Stimulated activated CD8-positive, alpha-beta memory T cell treated with anti-CD3 and anti-CD28 coated beads, Interleukin-7, amount 100 ng/mL, for 48 hours (primary cell): ENCODE data around the gene CAMTA1.

Experiments
- DNase-seq, 2 donors: peaks; one replicate each; pipeline ENCODE4 v3.0.0-alpha.2; 2020; ENCODE audit warnings: low read depth in 1 of 2; ENCODE audit errors: extremely low read depth in 1 of 2

Gene CAMTA1

GRCh38 chr1:7667159-7667558 lies 881.9 kb downstream of the CAMTA1 start:
- no peak for DNase-seq

DNA sequence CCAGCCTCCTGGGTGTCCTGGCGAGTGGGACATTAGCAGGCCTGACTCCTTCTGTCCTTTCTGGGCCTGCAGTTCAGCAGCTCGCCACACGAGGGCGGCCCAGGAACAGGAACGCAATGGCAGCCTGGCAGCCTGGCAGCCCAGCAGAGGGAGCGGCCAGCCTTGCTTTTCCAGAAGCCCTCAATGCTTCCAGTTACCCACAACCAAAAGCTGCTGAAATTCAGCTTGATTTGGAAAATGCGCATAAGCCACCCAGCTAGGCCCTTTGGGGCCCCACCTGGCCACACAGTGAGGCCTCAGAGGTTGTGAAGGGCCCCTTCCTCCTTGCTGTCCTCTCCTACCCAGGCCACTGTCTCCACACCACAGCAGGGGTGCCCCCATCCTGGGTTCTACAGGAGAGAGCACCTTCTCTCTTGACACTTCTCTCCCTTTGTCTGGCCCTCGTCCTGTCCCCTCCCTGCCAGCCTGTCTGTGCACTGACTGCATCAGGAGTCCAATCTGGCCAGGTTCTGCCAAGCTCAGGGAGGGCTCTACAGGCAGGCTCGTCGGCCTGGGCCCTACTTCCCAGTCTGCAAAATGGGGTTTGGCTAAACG lies 882.5 kb downstream of the CAMTA1 start:
- DNase-seq: peak; percentile 65 to 66

DNA sequence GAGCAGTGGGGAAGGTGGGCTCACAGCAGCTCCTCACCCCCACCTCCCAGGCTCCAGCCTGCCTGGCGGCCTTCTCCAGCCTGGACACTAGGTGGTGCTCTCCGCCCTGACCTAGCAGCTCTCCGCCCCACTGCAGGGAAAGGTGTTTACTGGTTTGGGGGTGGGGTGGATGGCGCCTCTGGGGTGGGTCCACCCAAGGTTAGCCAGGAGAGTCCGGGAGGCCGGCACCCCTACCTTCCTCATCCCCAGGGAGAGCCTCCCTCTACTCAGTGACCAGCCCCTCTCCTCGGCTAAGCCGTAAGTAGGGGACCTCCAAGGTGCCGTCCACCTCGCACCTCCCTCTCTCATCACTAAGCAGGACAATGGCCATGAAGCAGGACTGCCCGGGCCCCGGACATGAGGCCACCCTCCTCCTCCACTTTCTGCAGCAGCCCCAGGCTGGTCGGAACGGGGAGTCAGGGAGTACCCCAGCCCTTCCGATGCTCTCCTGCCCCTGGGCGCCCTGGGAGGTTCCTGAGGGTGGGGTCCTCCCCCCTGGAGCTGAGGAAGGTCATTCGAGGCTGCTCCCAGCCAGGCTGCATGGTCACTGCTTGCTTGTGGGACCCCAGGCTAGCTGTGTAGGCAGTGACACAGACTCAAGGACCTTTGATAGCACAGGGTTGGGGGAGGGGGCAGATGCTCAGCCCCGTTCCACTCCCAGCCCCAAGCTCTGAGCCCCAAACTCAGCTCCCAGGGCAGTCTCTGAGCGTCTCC lies 884.5 kb downstream of the CAMTA1 start:
- DNase-seq: peak in 1 of 2 donors; percentile 39

- DNase-seq: no peak
Measured at GRCh38 chr1:7670334-7671145, 885.3 kb downstream of the CAMTA1 start.

- DNase-seq: no peak
Measured at GRCh38 chr1:7671146-7671465, 885.9 kb downstream of the CAMTA1 start.

DNA sequence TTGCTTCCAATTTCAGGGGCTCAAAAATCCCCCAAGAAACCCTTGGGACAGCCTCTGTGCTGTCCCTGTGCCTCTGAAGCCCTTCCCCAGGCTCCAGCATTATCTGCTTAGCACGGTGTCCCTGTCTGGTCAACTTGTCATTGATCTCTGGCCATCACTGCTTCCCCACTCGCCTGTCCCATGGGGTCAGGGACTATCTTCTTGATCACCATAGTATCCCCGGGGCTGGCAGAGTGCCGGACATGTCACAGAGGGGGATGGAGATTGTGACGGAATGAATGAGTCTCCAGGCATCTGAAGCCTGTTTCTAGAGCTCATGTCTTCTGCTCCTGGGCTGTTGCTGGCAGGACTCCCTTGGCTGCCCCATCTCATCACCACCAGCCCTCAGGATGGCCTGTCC lies 886.4 kb downstream of the CAMTA1 start:
- no peak for DNase-seq

DNA sequence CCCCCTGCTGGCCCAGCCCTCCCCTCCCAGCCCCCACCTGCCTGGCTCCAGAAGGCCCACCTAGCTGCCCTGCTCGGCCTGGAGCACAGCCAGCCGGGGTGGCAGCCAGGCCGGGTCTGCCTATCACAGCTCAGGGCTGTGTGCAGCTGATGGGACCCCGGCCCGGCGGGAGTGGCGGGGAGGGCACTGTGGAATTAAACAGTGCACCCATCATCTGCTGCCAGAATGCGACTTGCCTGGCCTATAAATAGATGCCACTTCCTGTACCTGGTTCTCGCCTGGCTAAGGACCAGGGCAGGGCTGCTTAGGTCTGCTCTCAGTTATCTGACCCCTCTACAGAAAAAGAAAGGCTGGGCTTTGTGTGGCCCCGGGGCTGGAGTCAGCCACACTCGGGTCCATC lies 887.6 kb downstream of the CAMTA1 start:
- DNase-seq: no peak

- DNase-seq: no peak
Measured at GRCh38 chr1:7674972-7675371, 889.7 kb downstream of the CAMTA1 start.

DNA sequence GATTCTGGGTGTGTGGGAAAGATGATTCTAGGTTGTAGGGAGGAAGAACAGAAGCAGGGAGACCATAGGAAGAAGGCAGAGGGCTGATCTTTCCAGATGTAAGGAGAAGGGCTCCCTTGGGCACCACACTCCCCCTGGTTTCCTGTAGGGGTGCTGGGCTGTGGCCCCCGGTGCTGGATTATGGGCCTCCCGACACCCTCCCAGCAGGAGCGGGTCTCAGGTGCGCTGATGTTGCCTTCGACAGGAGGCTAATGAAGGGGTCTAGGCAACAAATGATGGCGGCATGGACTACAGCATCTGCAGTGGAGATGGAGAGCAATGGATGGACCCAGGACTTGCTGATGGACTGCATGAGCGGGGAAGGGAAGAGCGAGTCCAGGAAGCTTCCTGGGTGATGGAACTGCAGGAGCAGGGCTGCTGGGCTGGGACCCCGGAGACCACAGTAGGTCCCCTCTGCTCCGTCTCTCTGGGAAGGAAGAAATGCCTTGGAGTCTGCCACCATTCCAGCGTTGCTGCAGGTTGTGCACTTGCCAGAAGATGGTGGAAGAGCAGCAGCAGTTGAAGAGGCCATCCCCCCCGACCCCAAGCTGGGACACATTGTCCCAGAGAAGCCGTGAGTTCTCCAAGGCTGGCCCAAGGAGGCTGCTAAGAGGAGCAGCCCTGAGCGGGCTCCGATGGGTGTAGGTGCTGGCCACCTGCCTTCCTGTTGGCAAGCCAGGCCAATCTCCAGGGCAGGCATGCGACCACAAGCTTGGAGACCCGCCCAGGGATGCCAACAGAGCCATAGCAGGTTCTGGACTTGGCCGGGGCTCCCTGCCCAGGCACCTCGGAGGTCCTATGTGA lies 890.4 kb downstream of the CAMTA1 start:
- DNase-seq: no peak

DNA sequence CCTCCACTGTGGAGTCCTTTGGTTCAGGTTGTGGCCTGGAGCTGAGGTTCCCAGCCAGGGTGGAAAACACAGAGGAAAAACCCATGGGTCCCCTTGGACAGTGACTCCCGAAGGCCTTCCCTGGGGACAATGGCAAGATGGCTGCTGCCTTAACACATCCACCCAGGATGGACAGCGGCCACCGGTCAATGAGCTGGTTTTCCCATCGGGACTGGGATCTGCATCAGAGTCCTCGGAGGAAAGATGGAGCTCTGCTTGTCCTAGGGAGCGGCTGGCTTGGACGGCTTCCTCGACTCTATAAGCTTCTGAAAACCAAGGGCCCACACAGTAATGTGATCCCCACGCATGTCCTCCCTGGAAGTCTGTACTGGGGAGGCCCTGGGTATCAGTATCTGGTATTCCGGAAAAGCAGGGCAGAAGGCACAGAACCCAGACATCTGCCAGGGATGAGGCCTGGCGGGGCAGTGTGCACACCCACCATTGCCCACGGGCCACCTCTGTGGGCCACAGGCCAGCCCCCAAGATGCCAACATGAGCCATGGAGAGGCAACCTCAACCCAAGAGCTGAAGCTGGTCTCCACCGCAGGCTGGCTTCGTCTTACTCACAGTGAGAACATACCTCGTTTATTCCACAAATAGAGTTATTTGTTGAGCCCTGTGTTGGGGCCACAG lies 891.2 kb downstream of the CAMTA1 start:
- DNase-seq: no peak

DNA sequence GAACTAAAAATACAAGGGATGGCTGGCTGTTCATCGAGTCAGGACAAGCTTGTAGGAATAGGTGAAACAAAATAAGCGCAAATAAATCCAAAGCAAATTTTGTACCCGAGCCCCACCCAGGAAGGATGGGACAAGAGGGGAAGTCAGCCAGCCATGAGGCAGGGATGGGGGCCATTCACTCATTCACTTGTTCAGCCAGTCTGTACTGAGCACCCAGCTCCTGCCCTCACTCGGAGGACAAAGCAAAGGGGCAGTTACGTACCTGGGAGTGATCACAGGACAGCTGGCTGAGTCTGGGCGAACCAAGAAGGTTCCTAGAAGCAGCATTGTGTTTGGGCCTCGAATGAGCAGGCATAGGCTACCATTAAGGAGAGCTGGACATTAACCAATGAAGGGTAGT lies 891.9 kb downstream of the CAMTA1 start:
- DNase-seq: no peak

GRCh38 chr1:7677815-7678214 lies 892.6 kb downstream of the CAMTA1 start:
- DNase-seq: no peak

DNA sequence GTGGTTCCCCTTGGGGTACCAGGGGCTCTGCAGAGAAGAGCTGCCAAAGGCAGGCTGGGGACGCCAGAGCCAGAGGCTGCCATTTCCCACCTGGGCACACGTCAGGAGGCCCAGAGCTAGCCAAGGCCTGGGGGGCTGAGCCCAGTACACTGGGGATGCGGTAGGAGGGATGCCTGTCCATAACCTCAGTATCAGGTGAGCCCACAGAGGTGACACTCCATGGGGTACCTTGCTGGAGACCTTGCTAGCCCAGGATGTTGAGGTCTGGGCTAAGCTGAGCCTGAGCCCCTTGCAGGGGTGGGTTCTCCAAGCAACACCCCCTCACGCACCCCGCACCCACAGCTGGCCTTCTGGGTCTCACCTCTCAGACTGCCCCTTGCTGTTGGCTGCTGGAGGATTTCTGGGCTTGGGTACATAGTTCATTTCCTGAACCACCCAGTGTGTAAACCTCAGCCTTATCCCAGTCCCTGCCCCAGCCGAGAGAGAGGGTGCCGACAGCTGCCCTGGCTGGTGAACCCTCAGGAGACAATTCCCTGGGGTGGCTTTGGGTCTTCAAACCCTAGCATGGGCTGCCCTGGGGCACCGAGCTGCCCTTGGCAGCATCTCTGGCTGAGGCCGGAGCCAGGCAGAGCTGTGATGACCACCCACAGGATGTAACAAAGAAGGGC lies 893.4 kb downstream of the CAMTA1 start:
- no peak for DNase-seq

DNA sequence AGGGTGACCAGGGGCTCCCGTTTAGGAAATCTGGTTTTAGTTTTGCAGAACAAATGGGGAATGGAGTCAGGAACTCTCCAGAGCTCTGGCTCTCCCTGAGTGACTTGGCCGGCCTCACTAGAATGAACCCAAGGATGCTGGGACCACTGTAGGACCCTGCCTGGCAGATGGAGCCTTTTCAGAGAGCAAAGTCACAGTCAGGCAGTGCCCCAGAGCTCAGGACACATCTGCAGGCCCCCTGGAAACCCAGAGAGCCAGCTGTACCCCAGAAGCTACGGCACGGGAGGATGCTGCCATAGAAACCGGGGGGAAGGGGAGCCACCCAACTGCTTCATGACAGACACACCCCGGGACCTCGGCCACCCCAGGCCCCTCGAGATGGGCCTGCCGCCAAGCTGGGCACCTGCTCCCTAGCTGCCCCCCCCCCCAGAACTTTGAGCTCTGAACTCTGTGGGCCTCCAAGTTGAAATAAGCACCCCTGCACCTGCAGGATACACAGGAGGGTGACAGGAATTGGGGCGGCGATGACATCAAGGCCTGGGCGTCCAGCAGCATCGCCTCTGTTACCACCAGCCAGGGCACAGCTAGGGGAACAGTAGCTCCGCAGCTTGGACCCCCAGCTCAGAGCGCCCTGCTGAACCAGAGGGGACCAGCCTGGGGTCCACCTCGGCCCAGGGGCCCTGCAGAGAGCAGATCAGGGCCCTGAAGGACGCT lies 894.1 kb downstream of the CAMTA1 start:
- DNase-seq: no peak

- DNase-seq: no peak
Measured at GRCh38 chr1:7679873-7680206, 894.6 kb downstream of the CAMTA1 start.

DNA sequence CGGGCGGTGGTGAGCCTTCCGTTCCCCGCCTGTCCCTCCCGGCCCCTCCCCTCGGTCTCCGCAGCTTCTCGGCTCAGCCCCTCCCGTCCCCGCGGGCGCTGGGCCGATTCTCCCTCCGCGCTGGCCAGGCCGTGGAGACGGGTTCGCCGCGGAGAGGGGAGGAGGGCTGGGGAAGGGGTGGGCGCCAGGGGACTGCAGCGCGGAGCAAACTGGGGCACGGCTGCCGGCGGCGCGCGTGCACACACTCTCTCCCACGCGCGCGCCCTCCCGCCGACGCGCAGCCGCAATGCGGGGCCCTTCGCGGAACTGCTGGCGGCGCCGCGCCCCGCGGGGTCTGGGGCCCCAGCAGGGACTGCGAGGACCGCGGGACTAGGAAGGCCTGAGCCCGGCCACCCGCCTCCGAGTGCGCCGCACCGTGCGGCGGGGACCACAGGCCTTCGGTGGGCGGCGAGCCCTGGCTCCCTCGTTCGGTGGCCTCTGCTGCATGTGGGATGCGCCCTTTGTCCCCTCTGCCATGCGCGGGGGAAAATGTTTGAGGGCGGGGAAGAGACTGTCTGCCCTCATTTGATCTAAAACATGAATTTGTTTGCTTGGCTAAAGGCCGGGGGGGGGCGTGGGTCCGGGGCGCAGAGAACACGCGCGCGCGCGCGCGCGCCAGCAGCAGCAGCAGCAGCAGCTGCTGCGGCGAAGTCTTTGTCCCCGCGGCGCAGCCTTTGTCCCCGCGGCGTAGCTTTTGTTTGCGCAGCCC lies 895.1 kb downstream of the CAMTA1 start:
- no peak for DNase-seq

- DNase-seq: no peak
Measured at GRCh38 chr1:7680955-7681268, 895.7 kb downstream of the CAMTA1 start.

DNA sequence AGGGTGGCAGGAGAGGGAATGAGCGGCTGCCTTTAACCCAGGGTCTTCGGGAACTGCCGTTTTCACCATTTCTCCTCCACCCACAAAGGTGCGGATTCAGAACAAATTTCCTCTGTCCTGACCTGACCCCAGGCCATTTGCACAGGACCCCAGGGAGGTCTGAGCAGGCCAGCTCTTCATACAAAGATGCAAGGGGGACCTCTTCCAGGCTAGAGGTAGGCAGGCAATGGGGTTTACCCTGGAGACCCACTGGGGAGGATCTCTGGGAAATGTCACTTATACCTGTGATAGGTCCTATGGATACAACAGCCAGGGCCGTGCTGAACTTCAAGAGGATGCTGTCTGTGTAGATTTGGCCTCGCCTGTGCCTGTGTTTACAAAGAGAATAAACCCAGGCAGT lies 896.1 kb downstream of the CAMTA1 start:
- no peak for DNase-seq

DNA sequence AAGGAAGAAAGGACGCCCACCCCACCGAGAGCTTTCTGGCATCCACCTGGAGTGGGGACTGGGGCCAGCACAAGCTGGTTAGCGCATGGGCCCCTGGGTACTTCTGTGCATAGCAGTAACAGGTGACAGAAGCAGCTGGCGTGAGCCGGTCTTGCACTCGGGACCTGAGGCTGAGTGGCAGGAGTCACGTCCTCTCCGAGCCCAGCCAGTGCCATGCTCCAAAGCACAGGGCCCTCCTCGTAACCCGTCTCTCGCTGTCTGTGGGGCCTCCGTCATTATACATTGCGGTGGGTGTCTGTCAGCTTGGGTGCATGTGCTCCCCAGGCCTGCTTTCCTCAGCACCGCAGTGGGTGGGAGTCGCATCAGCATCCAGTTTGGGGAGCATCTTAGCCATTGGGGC lies 898.3 kb downstream of the CAMTA1 start:
- no peak for DNase-seq
